KOPT-K1 (cell line): ENCODE results near the gene RASSF4.
A peak's percentile ranks its signal among the peaks of the same experiment; 100 is the strongest.

ENCODE experiments used
- H3K27ac ChIP-seq: fragments of 200-600 bp; sonication (generic); 2 replicates; pipeline ENCODE4 v1.5.1; 2016; ENCODE audit warnings: antibody characterized with exemption, mild to moderate bottlenecking, low read depth, low read length; ENCODE audit not compliant: poor library complexity, severe bottlenecking
- H3K36me3 ChIP-seq: fragments of 200-600 bp; sonication (generic); 2 replicates; pipeline ENCODE4 v1.5.1; 2017; ENCODE audit warnings: antibody characterized with exemption, mild to moderate bottlenecking, low read length, moderate library complexity; ENCODE audit not compliant: insufficient read depth
- H3K9me3 ChIP-seq: fragments of 200-600 bp; sonication (generic); 2 replicates; pipeline ENCODE4 v1.5.1; 2017; ENCODE audit warnings: antibody characterized with exemption, low read length, mild to moderate bottlenecking; ENCODE audit not compliant: insufficient read depth, poor library complexity, severe bottlenecking

Gene RASSF4

GRCh38 chr10:44971935-44972757 is 12.5 kb downstream of the RASSF4 start:
- no peaks in the 10 kb centered on the region for H3K9me3 ChIP-seq
- no peaks in the 10 kb centered on the region for H3K36me3 ChIP-seq
- H3K27ac ChIP-seq = no peak overlapping the region

GRCh38 chr10:44972874-44973306 is 13.3 kb downstream of the RASSF4 start:
- Histone ChIP-seq H3K27ac (peak overlapping the region; percentile 81), H3K36me3 (no peaks in the 10 kb centered on the region), H3K9me3 (no peaks in the 10 kb centered on the region)

- H3K27ac ChIP-seq = peak overlapping the region; percentile 81
- H3K36me3 ChIP-seq = no peaks in the 10 kb centered on the region
- H3K9me3 ChIP-seq = no peaks in the 10 kb centered on the region
Observed at GRCh38 chr10:44973323-44974081, 13.9 kb downstream of the RASSF4 start.

GRCh38 chr10:44974082-44974627 is 14.6 kb downstream of the RASSF4 start:
- peak overlapping the region; percentile 81 for H3K27ac ChIP-seq

GRCh38 chr10:44974628-44975430 is 15.2 kb downstream of the RASSF4 start:
- Histone ChIP-seq H3K9me3 (no peaks in the 10 kb centered on the region), H3K27ac (peak overlapping the region; percentile 81), H3K36me3 (no peaks in the 10 kb centered on the region)

More at GRCh38 chr10:44974082-44974627, 14.6 kb downstream of the RASSF4 start:
- Histone ChIP-seq H3K9me3 (no peaks in the 10 kb centered on the region), H3K36me3 (no peaks in the 10 kb centered on the region)

GRCh38 chr10:44975431-44976331 is 16.1 kb downstream of the RASSF4 start:
- no peak overlapping the region for H3K27ac ChIP-seq
- no peaks in the 10 kb centered on the region for H3K36me3 ChIP-seq
- H3K9me3 ChIP-seq = no peaks in the 10 kb centered on the region

GRCh38 chr10:44976352-44977198 is 17.0 kb downstream of the RASSF4 start:
- Histone ChIP-seq H3K27ac (no peak overlapping the region), H3K36me3 (no peaks in the 10 kb centered on the region), H3K9me3 (no peaks in the 10 kb centered on the region)

GRCh38 chr10:44977287-44978212 is 17.9 kb downstream of the RASSF4 start:
- Histone ChIP-seq H3K36me3 (no peaks in the 10 kb centered on the region), H3K27ac (no peak overlapping the region), H3K9me3 (no peaks in the 10 kb centered on the region)

- Histone ChIP-seq H3K27ac (no peak overlapping the region), H3K9me3 (no peaks in the 10 kb centered on the region), H3K36me3 (no peaks in the 10 kb centered on the region)
Observed at GRCh38 chr10:44978213-44978569, 18.6 kb downstream of the RASSF4 start.

- H3K9me3 ChIP-seq = no peaks in the 10 kb centered on the region
- no peaks in the 10 kb centered on the region for H3K36me3 ChIP-seq
- H3K27ac ChIP-seq = no peak within 1 kb of the TSS
Observed at GRCh38 chr10:44978570-44979280, 19.1 kb downstream of the RASSF4 start, which contains the start of gene DEPP1. Gene DEPP1, minus strand, starts transcription at chr10:44978809. Its CDS starts 779 bp downstream, at chr10:44978030.

- Histone ChIP-seq H3K36me3 (no peaks in the 10 kb centered on the region), H3K27ac (no peak overlapping the region)
Observed at GRCh38 chr10:44979281-44980191, 19.9 kb downstream of the RASSF4 start.

More at GRCh38 chr10:44979281-44980191, 19.9 kb downstream of the RASSF4 start:
- H3K9me3 ChIP-seq = no peaks in the 10 kb centered on the region
